ENCODE measurements around the gene WDR1.

The WDR1 gene

GRCh38 chr4:10093801-10094552, 22.6 kb downstream of the WDR1 start:
- Mint-ChIP-seq H3K27me3 (no peaks in the 10 kb centered on the region), H3K9me3 (no peaks in the 10 kb centered on the region), H3K36me3 (peaks cover 15% of the 10 kb centered on the region), H3K4me1 (peaks cover 25% of the 10 kb centered on the region), H3K27ac (peak overlapping the region; percentile 41), H3K4me3 (no peak overlapping the region)
- DNase-seq (ENCODE audit: low spot score in 2 of 2), result no peak
- ATAC-seq (ENCODE audit: low read depth), result no peak

- H3K36me3 Mint-ChIP-seq, result peaks cover 15% of the 10 kb centered on the region
- H3K27ac Mint-ChIP-seq, result peak overlapping the region; percentile 41
Measured at GRCh38 chr4:10093271-10093621, 23.4 kb downstream of the WDR1 start.

GRCh38 chr4:10092481-10093270, 23.9 kb downstream of the WDR1 start:
- no peak overlapping the region for H3K4me3 Mint-ChIP-seq

More at GRCh38 chr4:10093271-10093621, 23.4 kb downstream of the WDR1 start:
- no peak for DNase-seq (ENCODE audit: low spot score in 2 of 2)
- Mint-ChIP-seq H3K9me3 (no peaks in the 10 kb centered on the region), H3K4me3 (no peak overlapping the region), H3K27me3 (no peaks in the 10 kb centered on the region), H3K4me1 (peaks cover 25% of the 10 kb centered on the region)
- ATAC-seq (ENCODE audit: low read depth), result no peak

GRCh38 chr4:10091531-10092181, 24.9 kb downstream of the WDR1 start:
- DNase-seq (ENCODE audit: low spot score in 2 of 2), result no peak
- H3K9me3 Mint-ChIP-seq, result no peaks in the 10 kb centered on the region
- no peak for ATAC-seq (ENCODE audit: low read depth)
- H3K27me3 Mint-ChIP-seq, result no peaks in the 10 kb centered on the region
- H3K4me3 Mint-ChIP-seq, result no peak overlapping the region
- H3K4me1 Mint-ChIP-seq, result peaks cover 17% of the 10 kb centered on the region
- peaks cover 19% of the 10 kb centered on the region for H3K36me3 Mint-ChIP-seq
- no peak overlapping the region for H3K27ac Mint-ChIP-seq

More at GRCh38 chr4:10092481-10093270, 23.9 kb downstream of the WDR1 start:
- Mint-ChIP-seq H3K36me3 (peaks cover 16% of the 10 kb centered on the region), H3K27ac (peak overlapping the region; percentile 41), H3K4me1 (peaks cover 24% of the 10 kb centered on the region), H3K9me3 (no peaks in the 10 kb centered on the region), H3K27me3 (no peaks in the 10 kb centered on the region)
- DNase-seq (ENCODE audit: low spot score in 2 of 2), result no peak
- no peak for ATAC-seq (ENCODE audit: low read depth)

DNA sequence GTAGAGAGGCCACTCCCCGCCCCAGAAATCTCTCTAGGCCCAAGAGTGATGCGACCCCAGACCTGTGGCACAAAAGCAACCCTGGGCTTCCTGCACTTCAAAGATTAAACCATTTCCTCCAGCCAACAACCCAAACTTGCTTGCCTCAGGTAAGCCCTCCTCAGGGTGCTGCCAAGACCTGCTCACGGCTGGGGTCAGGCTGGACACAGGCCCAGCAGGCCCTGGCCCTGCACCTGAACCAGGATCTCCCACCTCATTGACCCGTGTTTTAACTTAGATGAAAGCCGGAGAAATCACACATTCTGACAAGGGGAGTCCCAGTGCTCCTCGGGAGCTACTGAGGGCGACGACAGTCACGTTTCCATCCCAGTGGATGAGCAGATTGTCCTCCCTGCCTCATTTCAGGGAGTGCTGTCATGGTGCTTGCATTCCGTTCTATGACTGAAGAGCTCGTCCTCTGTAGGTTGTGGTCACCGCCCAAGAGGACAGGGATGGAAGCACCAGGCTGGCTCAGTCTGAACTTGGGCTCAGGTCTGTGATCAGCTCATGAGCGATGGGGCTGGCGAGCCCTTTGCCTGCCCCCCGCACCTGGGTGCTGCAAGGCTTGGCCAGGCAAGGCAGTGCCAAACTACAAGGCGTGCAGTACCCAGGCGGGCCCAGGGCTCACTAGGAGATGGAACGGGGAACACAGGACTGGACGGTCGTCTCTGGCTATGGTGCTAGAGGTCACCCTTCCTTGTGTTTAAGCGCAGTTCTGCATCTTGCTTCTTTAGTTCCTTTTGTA, 25.9 kb downstream of the WDR1 start:
- peaks cover 12% of the 10 kb centered on the region for H3K4me1 Mint-ChIP-seq
- no peak for DNase-seq (ENCODE audit: low spot score in 2 of 2)
- no peak overlapping the region for H3K27ac Mint-ChIP-seq

DNA sequence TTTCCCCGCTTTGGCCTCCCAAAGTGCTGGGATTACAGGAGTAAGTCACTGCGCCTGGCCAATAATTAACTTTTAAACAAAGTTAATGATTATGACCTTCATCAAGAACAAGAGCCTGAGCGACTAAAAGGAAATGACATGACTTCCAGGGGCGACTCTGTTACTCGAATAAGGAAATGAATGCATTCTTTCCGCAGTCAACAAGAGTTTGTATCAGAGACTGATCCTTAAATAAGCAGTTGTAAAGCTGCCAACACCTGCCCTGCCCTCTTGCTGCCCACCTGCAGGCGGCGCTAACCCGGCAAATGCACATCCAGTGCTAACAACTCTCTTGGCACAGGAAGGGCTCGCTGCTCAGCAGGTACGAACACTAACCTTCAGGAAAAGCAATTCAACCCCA, 27.3 kb downstream of the WDR1 start:
- DNase-seq (ENCODE audit: low spot score in 2 of 2), result no peak
- Mint-ChIP-seq H3K36me3 (peaks cover 23% of the 10 kb centered on the region), H3K4me3 (no peak overlapping the region), H3K4me1 (peaks cover 10% of the 10 kb centered on the region), H3K27ac (no peak overlapping the region), H3K27me3 (no peaks in the 10 kb centered on the region), H3K9me3 (no peaks in the 10 kb centered on the region)
- no peak for ATAC-seq (ENCODE audit: low read depth)

More for the DNA sequence above, 25.9 kb downstream of the WDR1 start:
- no peak overlapping the region for H3K4me3 Mint-ChIP-seq
- no peak for ATAC-seq (ENCODE audit: low read depth)
- peaks cover 22% of the 10 kb centered on the region for H3K36me3 Mint-ChIP-seq
- no peaks in the 10 kb centered on the region for H3K9me3 Mint-ChIP-seq
- H3K27me3 Mint-ChIP-seq, result no peaks in the 10 kb centered on the region

GRCh38 chr4:10088135-10089010, 28.2 kb downstream of the WDR1 start:
- Mint-ChIP-seq H3K27me3 (no peaks in the 10 kb centered on the region), H3K4me1 (peaks cover 4% of the 10 kb centered on the region), H3K27ac (no peak overlapping the region), H3K4me3 (no peak overlapping the region), H3K9me3 (no peaks in the 10 kb centered on the region), H3K36me3 (peaks cover 22% of the 10 kb centered on the region)
- no peak for ATAC-seq (ENCODE audit: low read depth)
- DNase-seq (ENCODE audit: low spot score in 2 of 2), result no peak

DNA sequence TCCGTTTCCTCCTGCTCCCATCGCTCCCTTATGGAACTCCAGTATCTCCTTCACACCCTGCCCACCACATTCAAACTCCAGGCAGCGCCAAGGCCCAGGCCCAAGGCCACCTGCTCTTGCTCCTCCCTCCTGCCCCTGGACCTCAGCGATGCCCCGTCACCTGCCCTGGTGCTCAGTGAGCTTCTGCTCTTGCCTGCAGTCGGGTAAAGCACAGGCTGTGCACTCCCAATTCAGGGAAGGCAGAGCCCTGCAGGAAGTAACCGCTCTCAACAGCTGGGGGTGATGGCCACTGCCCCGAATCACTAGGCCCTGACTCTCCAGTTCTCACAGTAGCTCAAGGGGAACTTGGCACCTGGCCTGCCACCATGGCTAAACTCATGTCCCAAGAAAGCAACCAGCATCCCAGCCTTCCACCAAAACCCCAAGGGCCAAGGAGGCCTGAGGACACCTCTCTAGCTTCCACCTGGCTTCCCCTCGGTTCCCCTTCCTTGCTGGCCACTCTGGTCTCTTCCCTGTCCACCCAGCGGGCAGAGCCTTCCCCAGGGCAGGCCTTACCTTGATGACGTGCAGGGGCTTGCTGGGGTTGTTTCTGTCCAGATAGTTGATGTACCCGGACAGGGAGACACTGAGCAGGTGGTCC, 29.3 kb downstream of the WDR1 start:
- DNase-seq (ENCODE audit: low spot score in 2 of 2) (no peak), ATAC-seq (ENCODE audit: low read depth) (no peak)
- Mint-ChIP-seq H3K27me3 (no peaks in the 10 kb centered on the region), H3K4me3 (no peak overlapping the region), H3K27ac (peak overlapping the region; percentile 75), H3K9me3 (no peaks in the 10 kb centered on the region), H3K4me1 (no peaks in the 10 kb centered on the region), H3K36me3 (peaks cover 24% of the 10 kb centered on the region)

DNA sequence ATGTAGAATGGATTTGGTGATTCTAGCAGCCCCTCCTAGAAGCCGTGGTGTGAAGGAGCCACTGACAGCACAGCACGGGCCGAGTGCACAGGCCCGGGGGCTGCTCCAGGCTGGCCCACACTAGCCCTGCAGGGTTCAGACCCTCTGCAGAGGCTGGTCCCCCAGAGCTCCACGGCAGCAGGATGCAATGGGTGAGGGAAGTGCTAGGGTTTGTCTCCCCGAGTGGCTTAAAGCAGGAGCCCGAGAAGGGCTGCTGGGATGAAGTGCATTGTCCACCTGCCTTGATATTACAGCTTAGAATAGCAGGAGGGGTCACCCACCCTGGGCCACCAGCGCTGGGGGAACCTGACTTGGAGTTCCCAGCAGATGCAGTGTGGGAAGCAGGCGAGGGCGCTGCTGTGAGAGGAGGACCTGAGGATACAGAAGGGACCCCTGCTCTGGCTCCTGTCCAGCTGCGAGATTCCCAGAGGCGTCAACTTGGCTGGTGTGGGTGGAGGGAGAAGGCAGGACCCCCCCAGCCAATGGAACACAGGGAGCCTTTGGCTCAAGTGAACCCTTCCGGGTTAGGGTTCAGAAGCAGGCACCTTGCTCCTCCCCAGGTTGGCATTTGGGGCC, 30.0 kb downstream of the WDR1 start:
- H3K36me3 Mint-ChIP-seq, result peaks cover 26% of the 10 kb centered on the region
- DNase-seq (ENCODE audit: low spot score in 2 of 2) (no peak), ATAC-seq (ENCODE audit: low read depth) (no peak)
- peak overlapping the region; percentile 75 for H3K27ac Mint-ChIP-seq
- H3K9me3 Mint-ChIP-seq, result no peaks in the 10 kb centered on the region
- no peak overlapping the region for H3K4me3 Mint-ChIP-seq
- no peaks in the 10 kb centered on the region for H3K27me3 Mint-ChIP-seq
- H3K4me1 Mint-ChIP-seq, result no peaks in the 10 kb centered on the region

- no peak overlapping the region for H3K4me3 Mint-ChIP-seq
- ATAC-seq (ENCODE audit: low read depth) (no peak), DNase-seq (ENCODE audit: low spot score in 2 of 2) (no peak)
- H3K27me3 Mint-ChIP-seq, result no peaks in the 10 kb centered on the region
- H3K9me3 Mint-ChIP-seq, result no peaks in the 10 kb centered on the region
- H3K27ac Mint-ChIP-seq, result no peak overlapping the region
- no peaks in the 10 kb centered on the region for H3K4me1 Mint-ChIP-seq
- peaks cover 29% of the 10 kb centered on the region for H3K36me3 Mint-ChIP-seq
Measured at GRCh38 chr4:10085828-10086505, 30.6 kb downstream of the WDR1 start.

GRCh38 chr4:10085386-10085785, 31.2 kb downstream of the WDR1 start:
- H3K4me3 Mint-ChIP-seq, result no peak overlapping the region
- no peak for ATAC-seq (ENCODE audit: low read depth)
- no peaks in the 10 kb centered on the region for H3K27me3 Mint-ChIP-seq
- no peaks in the 10 kb centered on the region for H3K4me1 Mint-ChIP-seq
- DNase-seq (ENCODE audit: low spot score in 2 of 2), result no peak
- no peaks in the 10 kb centered on the region for H3K9me3 Mint-ChIP-seq
- no peak overlapping the region for H3K27ac Mint-ChIP-seq
- peaks cover 32% of the 10 kb centered on the region for H3K36me3 Mint-ChIP-seq

Data from memory B cell (primary cell).